ENCODE measurements around the gene KNSTRN.

KNSTRN gene

DNA sequence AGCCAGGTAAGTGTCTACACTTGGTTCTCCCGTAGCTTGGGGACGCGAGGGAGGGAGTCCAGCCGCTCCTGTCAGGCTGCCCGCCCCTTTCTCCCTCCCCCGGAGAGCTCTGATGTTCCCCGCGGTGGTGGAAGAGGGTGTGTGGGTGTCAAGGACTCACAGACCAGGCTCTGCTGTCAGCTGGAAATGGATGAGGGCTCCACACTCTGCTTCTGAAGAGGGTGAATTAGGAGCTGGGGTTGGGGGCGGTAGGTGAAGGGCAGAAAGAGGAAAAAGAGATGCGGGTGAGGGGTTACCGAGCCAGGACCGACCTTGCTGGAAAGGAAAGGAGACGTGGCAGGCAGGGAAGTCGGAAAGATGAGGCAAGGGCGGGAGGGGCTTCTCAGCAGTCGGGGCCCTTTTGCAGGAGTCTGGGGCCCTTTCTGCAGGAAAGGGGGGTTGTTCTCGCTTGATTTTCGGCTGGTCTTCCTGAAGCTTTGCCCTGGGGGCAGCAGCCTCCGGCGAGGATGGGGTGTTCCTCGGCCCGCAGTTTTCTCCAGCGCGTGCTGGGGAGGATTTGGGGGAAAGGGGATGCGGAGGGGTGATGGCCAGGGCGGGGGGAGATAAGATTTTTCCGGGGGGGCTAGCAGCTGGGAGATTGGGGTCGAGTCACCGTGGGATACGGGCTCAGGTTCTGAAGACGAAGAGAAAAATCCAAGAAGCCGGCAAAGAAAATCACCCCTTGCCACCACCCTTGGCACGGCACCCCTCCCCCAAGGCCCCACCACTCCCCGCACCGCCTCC lies 57.6 kb downstream of the KNSTRN start:
- DNase-seq = peak; percentile 21 to 95 (median 60)
- intact Hi-C loops (cut with DNase I) = loop anchor here (2.0 to 10.0 kb wide), 3 partner anchors 31 to 125 kb away; partner anchors contain the start of genes CCDC32, CHST14 and RPUSD2

DNA sequence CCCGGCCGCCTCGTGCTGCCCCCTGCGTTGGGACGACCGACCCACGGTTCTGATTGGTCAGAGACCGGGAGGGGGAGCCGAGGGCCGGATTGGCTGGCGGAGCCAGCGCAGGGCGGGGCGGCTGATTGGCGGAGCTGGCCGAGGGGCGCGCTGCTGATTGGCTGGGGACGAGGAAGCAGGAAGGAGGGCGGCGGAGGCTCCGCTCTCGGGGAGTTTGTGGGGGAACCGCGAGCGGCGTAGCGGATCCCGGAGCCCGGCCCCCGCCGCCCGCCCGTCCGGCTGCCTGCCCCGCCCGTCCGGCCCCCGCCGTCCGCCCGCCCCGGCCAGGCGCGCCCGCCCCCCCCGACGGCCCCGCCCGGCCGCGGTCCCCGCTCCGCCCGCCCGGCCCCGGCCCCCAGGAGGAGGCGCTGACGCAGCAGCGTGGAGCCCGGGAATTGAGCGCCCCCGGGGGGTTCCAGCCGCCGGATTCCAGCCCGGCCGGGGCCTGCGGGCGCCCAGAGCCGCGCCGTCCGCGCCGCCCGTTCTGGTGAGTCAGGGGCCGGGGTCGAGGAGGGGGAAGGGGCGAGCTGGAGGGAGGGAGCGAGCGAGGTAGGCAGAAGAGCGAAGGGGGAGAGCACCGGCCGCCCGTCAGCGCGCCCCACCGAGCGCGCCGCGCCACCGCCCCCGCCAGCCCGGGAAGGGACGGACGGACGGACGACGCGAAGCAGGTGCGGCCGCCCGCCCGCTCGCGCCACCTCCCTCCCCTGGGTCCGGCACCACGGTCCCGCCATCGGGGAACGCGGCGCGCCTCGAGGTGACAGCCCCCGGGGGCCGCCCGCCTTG lies 58.4 kb downstream of the KNSTRN start, which contains the start of gene BAHD1:
BAHD1 (plus strand) TSS at position 211 of the 822 bp plus-strand sequence. CDS start 17,512 bp downstream, outside the sequence.
- DNase-seq = peak; percentile 97 to 100 (median 98)
- intact Hi-C loops (cut with DNase I) = loop anchor here (2.0 to 10.0 kb wide), 3 partner anchors 30 to 124 kb away; partner anchors contain the start of genes CCDC32, CHST14 and RPUSD2

- peak in 2 of 10 donors; percentile 21 to 85 for DNase-seq
These were observed 59.3 kb downstream of the KNSTRN start for GRCh38 chr15:40441565-40442531.

GRCh38 chr15:40443255-40443654 lies 60.7 kb downstream of the KNSTRN start:
- DNase-seq = peak in 1 of 10 donors; percentile 22
- intact Hi-C loops (cut with DNase I) = loop anchor here (10.0 kb wide), 2 partner anchors 62 to 122 kb away; partner anchors contain the start of genes CCDC32 and RPUSD2

More at GRCh38 chr15:40441565-40442531, 59.3 kb downstream of the KNSTRN start:
- intact Hi-C loops (cut with DNase I) = loop anchor here (2.0 to 10.0 kb wide), 3 partner anchors 29 to 123 kb away; partner anchors contain the start of genes CCDC32, CHST14 and RPUSD2

- intact Hi-C loops (cut with DNase I) = loop anchor here (10.0 kb wide), 2 partner anchors 61 to 121 kb away; partner anchors contain the start of genes CCDC32 and RPUSD2
- no peak for DNase-seq
These were observed 61.3 kb downstream of the KNSTRN start for GRCh38 chr15:40443846-40444245.
